SK-N-MC (cell line): ENCODE data around the gene XPNPEP1.

Experiments used
- EZH2 ChIP-seq: fragments of 200-600 bp; sonication (generic); IDR thresholded peaks from one replicate; pipeline ENCODE4 v1.6.1; 2017; ENCODE audit warnings: antibody characterized with exemption
- POLR2AphosphoS5 ChIP-seq: IDR thresholded peaks from 2 replicates; pipeline ENCODE4 v1.6.1; 2012; ENCODE audit warnings: mild to moderate bottlenecking, low read depth, low read length, borderline replicate concordance

GRCh38 chr10:109944613-109945012, 21.3 kb upstream of the XPNPEP1 start:
- TF ChIP-seq EZH2, result no peak
- TF ChIP-seq POLR2AphosphoS5, result no peak
